Activated CD4-positive, alpha-beta T cell treated with anti-CD3 and anti-CD28 coated beads, Interleukin-2, Interleukin-4, amounts not matched to agents 100 ng/mL and 50 ng/mL, durations not matched to agents 16 hours and 8 hours (primary cell): ENCODE results near the gene DOCK1.

ENCODE experiments used
- DNase-seq: peaks from one replicate; pipeline ENCODE4 v3.0.0-alpha.2; 2020; ENCODE audit warnings: low spot score

The DOCK1 gene

GRCh38 chr10:127402596-127403409 is 497.6 kb downstream of the DOCK1 start:
- DNase-seq = no peak

GRCh38 chr10:127405221-127405620 is 500.0 kb downstream of the DOCK1 start:
- DNase-seq = no peak

GRCh38 chr10:127406018-127406550 is 500.9 kb downstream of the DOCK1 start:
- no peak for DNase-seq

- DNase-seq = no peak
These were observed 502.3 kb downstream of the DOCK1 start for GRCh38 chr10:127407551-127407950.

- DNase-seq = no peak
These were observed 503.0 kb downstream of the DOCK1 start for GRCh38 chr10:127408112-127408710.

- DNase-seq = no peak
These were observed 503.5 kb downstream of the DOCK1 start for GRCh38 chr10:127408733-127409132.

- DNase-seq = no peak
These were observed 504.8 kb downstream of the DOCK1 start for GRCh38 chr10:127410030-127410429.

GRCh38 chr10:127411062-127411461 is 505.8 kb downstream of the DOCK1 start:
- DNase-seq = no peak

GRCh38 chr10:127413326-127413725 is 508.1 kb downstream of the DOCK1 start:
- DNase-seq = no peak

- DNase-seq = no peak
These were observed 508.8 kb downstream of the DOCK1 start for GRCh38 chr10:127414024-127414423.

- DNase-seq = no peak
These were observed 509.9 kb downstream of the DOCK1 start for GRCh38 chr10:127415116-127415515.

GRCh38 chr10:127415901-127416581 is 510.8 kb downstream of the DOCK1 start:
- DNase-seq = no peak

GRCh38 chr10:127417031-127417430 is 511.8 kb downstream of the DOCK1 start:
- no peak for DNase-seq

- DNase-seq = no peak
These were observed 512.6 kb downstream of the DOCK1 start for GRCh38 chr10:127417686-127418401.

- no peak for DNase-seq
These were observed 513.4 kb downstream of the DOCK1 start for GRCh38 chr10:127418536-127419168.

GRCh38 chr10:127420138-127420684 is 515.0 kb downstream of the DOCK1 start:
- DNase-seq = no peak

GRCh38 chr10:127423218-127423915 is 518.1 kb downstream of the DOCK1 start:
- DNase-seq = no peak

GRCh38 chr10:127424594-127425264 is 519.5 kb downstream of the DOCK1 start:
- no peak for DNase-seq

GRCh38 chr10:127426746-127427145 is 521.5 kb downstream of the DOCK1 start:
- DNase-seq = no peak

- DNase-seq = no peak
These were observed 522.7 kb downstream of the DOCK1 start for GRCh38 chr10:127427926-127428325.
